Endodermal cell (in vitro differentiated cells): ENCODE data around the gene RSPH6A. TPM values are rescaled to one million over a fixed set of nuclear protein-coding genes. Genes with fewer than 3 reads are reported as not detected.

Source experiments
- DNase-seq: peaks from one replicate; pipeline ENCODE4 v3.0.0-alpha.2; 2017
- H3K27ac ChIP-seq: 2 replicates; pipeline ENCODE4 v1.5.1; 2013; ENCODE audit warnings: mild to moderate bottlenecking, low read depth, low read length, moderate library complexity
- H3K27me3 ChIP-seq: 2 replicates; pipeline ENCODE4 v1.6.1; 2013; ENCODE audit warnings: mild to moderate bottlenecking, low read length, moderate library complexity; ENCODE audit not compliant: insufficient read depth, control insufficient read depth, poor library complexity, severe bottlenecking
- H3K36me3 ChIP-seq: 2 replicates; pipeline ENCODE4 v1.7.0; 2013; ENCODE audit warnings: mild to moderate bottlenecking, low read length, moderate library complexity; ENCODE audit not compliant: control insufficient read depth, insufficient read depth
- H3K4me1 ChIP-seq: one replicate; pipeline ENCODE4 v1.7.0; 2013; ENCODE audit warnings: low read length; ENCODE audit not compliant: control insufficient read depth, insufficient read depth
- H3K4me3 ChIP-seq: 2 replicates; pipeline ENCODE4 v1.5.1; 2013; ENCODE audit warnings: mild to moderate bottlenecking, low read length, moderate library complexity
- H3K9ac ChIP-seq: 2 replicates; pipeline ENCODE4 v1.6.1; 2013; ENCODE audit warnings: mild to moderate bottlenecking, low read length, moderate library complexity; ENCODE audit not compliant: poor library complexity, severe bottlenecking; ENCODE audit errors: extremely low read depth
- H3K9me3 ChIP-seq: 2 replicates; pipeline ENCODE4 v1.6.1; 2013; ENCODE audit warnings: mild to moderate bottlenecking, low read length, moderate library complexity; ENCODE audit not compliant: control insufficient read depth
- H3K27ac Mint-ChIP-seq: 2 replicates; pipeline ENCODE4 v1.8.0; 2020; ENCODE audit warnings: mixed read lengths
- H3K27me3 Mint-ChIP-seq: 2 replicates; pipeline ENCODE4 v1.8.0; 2021; ENCODE audit warnings: mild to moderate bottlenecking, mixed read lengths; ENCODE audit not compliant: insufficient read depth
- H3K36me3 Mint-ChIP-seq: 2 replicates; pipeline ENCODE4 v1.8.0; 2020; ENCODE audit warnings: low read depth, mixed read lengths
- H3K4me1 Mint-ChIP-seq: 2 replicates; pipeline ENCODE4 v1.8.0; 2020; ENCODE audit warnings: mixed read lengths
- H3K4me3 Mint-ChIP-seq: 2 replicates; pipeline ENCODE4 v1.8.0; 2020; ENCODE audit warnings: mild to moderate bottlenecking, moderate library complexity, mixed read lengths
- H3K9me3 Mint-ChIP-seq: 2 replicates; pipeline ENCODE4 v1.8.0; 2020; ENCODE audit warnings: mild to moderate bottlenecking, mixed read lengths
- whole genome bisulfite sequencing, 2 experiments: methylation state at CpG; one replicate each; pipeline versions ENCODE4 v1.1.5 to v1.1.7; 2013; ENCODE audit warnings: missing lambda C conversion rate in 2 of 2, mixed read lengths in 1 of 2; ENCODE audit not compliant: insufficient coverage in 1 of 2, insufficient read length in 1 of 2; 5-methylcytosine and 5-hydroxymethylcytosine counted together
- total RNA-seq, 2 donors: library from RNA; stranded (reverse); fragmentation: NEBNext Ultra II Directional in 1 of 2; extraction: Animal tissue kit (Norgen Biotek cat#: 25700) in 1 of 2; gene quantifications; 2 replicates in 1 of 2; 3 replicates in 1 of 2; pipeline ENCODE4 v1.2.1, GENCODE V29; 2021
- TF ChIP-seq, protein P1 (sequence below): fragments of 200-600 bp; sonication (generic); conservative IDR thresholded peaks from 2 replicates; pipeline ENCODE4 v1.5.0; 2021; ENCODE audit warnings: antibody characterized with exemption, mild to moderate bottlenecking

The RSPH6A gene
- total RNA-seq, 2 donors from 2014 or later, result 0.53 TPM

DNA sequence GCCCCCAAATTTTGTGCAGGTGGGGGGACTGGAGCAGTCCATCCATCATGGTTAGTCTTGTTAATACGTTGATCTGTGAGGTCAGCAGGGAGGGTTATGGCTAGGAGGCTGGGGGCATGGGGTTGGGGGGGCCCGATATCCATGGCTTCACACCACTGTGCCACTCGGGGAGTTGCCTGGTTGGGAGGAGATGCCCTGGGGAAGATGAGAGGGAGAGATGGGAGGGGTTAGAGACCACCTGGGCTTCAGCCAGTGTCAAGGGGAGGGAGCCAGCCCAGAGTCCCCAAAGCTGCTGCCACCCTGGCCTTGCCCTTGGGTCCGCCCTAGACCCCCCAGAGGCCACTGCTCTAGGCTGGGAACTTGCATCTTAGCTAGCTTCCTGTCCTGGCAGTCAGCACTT, 31.0 kb downstream of the RSPH6A start:
- H3K36me3 Mint-ChIP-seq, result peaks cover 33% of the 10 kb centered on the region
- Histone ChIP-seq H3K4me3 (no peak overlapping the region), H3K4me1 (peaks cover 11% of the 10 kb centered on the region), H3K27me3 (no peaks in the 10 kb centered on the region), H3K36me3 (peaks cover 17% of the 10 kb centered on the region), H3K9ac (no peak overlapping the region), H3K27ac (no peak overlapping the region), H3K9me3 (no peaks in the 10 kb centered on the region)
- no peak overlapping the region for H3K4me3 Mint-ChIP-seq
- peak; percentile 45 for DNase-seq
- peaks cover 4% of the 10 kb centered on the region for H3K27me3 Mint-ChIP-seq
- WGBS, 2 experiments, result 93 to 100% methylated on average over 2 to 4 of the region's 4 CpGs
- H3K27ac Mint-ChIP-seq, result no peak overlapping the region
- TF ChIP-seq, protein P1, sequence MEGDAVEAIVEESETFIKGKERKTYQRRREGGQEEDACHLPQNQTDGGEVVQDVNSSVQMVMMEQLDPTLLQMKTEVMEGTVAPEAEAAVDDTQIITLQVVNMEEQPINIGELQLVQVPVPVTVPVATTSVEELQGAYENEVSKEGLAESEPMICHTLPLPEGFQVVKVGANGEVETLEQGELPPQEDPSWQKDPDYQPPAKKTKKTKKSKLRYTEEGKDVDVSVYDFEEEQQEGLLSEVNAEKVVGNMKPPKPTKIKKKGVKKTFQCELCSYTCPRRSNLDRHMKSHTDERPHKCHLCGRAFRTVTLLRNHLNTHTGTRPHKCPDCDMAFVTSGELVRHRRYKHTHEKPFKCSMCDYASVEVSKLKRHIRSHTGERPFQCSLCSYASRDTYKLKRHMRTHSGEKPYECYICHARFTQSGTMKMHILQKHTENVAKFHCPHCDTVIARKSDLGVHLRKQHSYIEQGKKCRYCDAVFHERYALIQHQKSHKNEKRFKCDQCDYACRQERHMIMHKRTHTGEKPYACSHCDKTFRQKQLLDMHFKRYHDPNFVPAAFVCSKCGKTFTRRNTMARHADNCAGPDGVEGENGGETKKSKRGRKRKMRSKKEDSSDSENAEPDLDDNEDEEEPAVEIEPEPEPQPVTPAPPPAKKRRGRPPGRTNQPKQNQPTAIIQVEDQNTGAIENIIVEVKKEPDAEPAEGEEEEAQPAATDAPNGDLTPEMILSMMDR, result no peak
- H3K4me1 Mint-ChIP-seq, result peaks cover 7% of the 10 kb centered on the region
- H3K9me3 Mint-ChIP-seq, result no peaks in the 10 kb centered on the region

DNA sequence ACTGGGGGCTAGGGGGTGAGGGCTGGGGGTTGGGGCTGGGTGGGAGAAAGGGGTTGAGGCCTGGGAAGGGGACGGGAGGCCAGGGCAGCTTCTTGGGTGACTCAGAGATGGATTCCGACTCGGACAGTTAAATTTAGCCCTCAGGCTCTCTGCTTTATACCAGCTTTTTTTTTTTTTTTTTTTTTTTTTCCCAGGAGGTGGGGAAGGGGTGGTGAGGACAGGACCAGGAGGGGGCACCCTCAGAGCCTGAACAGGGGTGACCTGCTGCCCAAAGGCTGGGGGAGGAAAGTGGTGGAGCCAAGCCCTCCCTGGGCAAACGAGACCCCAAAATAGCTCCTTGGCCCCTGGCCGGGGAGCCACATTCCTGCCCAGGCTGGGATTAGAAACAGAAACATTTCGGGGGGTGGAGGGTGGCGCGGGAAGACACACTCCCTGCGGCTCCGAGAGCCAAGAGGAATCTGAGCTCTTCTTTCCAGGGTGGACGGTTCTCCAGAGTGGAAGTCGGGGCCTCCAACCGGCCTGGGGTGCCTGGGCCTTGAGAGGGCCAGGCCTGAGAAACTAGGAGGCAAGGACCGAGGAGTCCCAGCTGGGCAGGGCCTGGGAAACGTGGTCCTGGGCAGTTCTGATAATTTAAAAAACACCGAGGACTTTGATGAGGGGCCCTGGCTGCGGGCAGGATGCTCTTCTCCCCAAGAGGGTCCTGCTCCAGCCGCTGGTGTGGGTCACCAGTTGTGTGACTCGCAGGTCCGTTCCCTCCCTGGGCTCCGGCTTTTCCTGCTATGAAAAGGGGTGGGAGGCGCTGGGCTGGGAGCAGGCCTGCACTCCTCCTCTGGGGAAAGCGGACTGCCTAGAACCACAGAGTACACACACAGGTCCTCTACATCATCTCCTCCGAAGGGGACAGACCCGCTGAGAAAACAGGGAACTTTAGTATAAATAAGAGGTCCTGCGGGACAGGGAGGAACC, 32.0 kb downstream of the RSPH6A start:
- DNase-seq, result peak; percentile 51
- no peaks in the 10 kb centered on the region for H3K27me3 ChIP-seq
- peaks cover 13% of the 10 kb centered on the region for H3K36me3 ChIP-seq
- no peak overlapping the region for H3K9ac ChIP-seq
- H3K4me3 Mint-ChIP-seq, result no peak overlapping the region
- no peak overlapping the region for H3K27ac Mint-ChIP-seq
- peaks cover 30% of the 10 kb centered on the region for H3K36me3 Mint-ChIP-seq
- H3K4me3 ChIP-seq, result no peak overlapping the region
- 74 to 84% methylated on average over 11 to 24 of the region's 26 CpGs for WGBS, 2 experiments
- peaks cover 9% of the 10 kb centered on the region for H3K4me1 Mint-ChIP-seq
- peaks cover 11% of the 10 kb centered on the region for H3K4me1 ChIP-seq
- peaks cover 6% of the 10 kb centered on the region for H3K27me3 Mint-ChIP-seq
- TF ChIP-seq, protein P1, result no peak
- H3K27ac ChIP-seq, result peak overlapping the region; percentile 1
- no peaks in the 10 kb centered on the region for H3K9me3 ChIP-seq
- H3K9me3 Mint-ChIP-seq, result no peaks in the 10 kb centered on the region

DNA sequence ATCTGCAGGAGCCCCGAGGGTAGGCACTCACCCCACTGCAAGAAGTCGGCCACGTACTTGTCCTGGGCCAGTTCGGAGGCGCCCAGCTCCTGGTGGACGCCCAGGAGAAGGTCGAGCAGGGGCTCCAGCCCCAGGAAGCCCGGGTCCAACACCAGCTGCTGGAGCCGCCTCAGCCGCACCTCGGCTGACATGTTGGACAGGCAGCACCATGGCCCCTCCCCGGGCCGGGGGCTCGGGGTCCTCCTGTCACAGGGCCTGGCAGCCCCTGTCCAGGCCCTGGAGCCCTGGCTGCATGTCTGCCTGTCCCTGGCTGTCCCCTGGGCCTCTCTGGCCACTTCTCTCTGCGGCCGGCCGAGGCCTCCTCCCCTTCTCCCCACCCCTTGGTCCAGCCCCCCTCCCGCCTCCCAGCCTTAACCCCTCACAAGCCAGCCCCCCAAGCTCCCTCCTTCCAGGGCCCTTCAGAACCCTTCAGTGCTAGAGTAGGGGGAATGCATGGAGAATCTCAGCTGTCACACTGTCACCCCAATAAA, 32.9 kb downstream of the RSPH6A start, which contains the start of gene DMPK:
Gene DMPK (minus strand): TSS at position 329 of the 530 bp plus-strand sequence. CDS start 138 bp downstream, at position 191.
- Histone ChIP-seq H3K36me3 (peaks cover 18% of the 10 kb centered on the region), H3K4me3 (no peak within 1 kb of the TSS), H3K27me3 (no peaks in the 10 kb centered on the region), H3K9me3 (no peaks in the 10 kb centered on the region), H3K27ac (peak within 1 kb of the TSS; percentile 1), H3K9ac (no peak within 1 kb of the TSS), H3K4me1 (peaks cover 11% of the 10 kb centered on the region)
- DNase-seq, result no peak
- Mint-ChIP-seq H3K4me3 (no peak within 1 kb of the TSS), H3K36me3 (peaks cover 30% of the 10 kb centered on the region), H3K4me1 (peaks cover 9% of the 10 kb centered on the region), H3K9me3 (no peaks in the 10 kb centered on the region), H3K27ac (no peak within 1 kb of the TSS), H3K27me3 (peaks cover 6% of the 10 kb centered on the region)
- TF ChIP-seq, protein P1, result no peak
- 72 to 78% methylated on average over 4 to 17 of the region's 18 CpGs for WGBS, 2 experiments
